Dermis microvascular lymphatic vessel endothelial cell (primary cell): Measurements from ENCODE around the gene FLRT1. TPM values are rescaled to one million over a fixed set of nuclear protein-coding genes. Genes with fewer than 3 reads are reported as not detected.

Source experiments
- DNase-seq, 2 donors: peaks; one replicate each; pipeline versions ENCODE4 v3.0.0 to v3.0.0-alpha.2; 2010; ENCODE audit warnings: low read depth in 2 of 2
- total RNA-seq: library from RNA; depleted of rRNA; stranded (reverse); fragments of >200 nt; gene quantifications from 2 replicates; pipeline ENCODE4 v1.2.1, GENCODE V29; 2014

Gene FLRT1
- total RNA-seq, 1 donor from 2014 or later: not detected

GRCh38 chr11:64023712-64024710 is 11.7 kb upstream of the FLRT1 start:
- no peak for DNase-seq

- peak; percentile 16 to 27 for DNase-seq
Observed at GRCh38 chr11:64025205-64025604, 10.5 kb upstream of the FLRT1 start.

- DNase-seq: no peak
Observed at GRCh38 chr11:64026575-64027205, 9.0 kb upstream of the FLRT1 start.

- no peak for DNase-seq
Observed at GRCh38 chr11:64027651-64028397, 7.9 kb upstream of the FLRT1 start.

GRCh38 chr11:64028398-64029115 is 7.2 kb upstream of the FLRT1 start:
- no peak for DNase-seq

- no peak for DNase-seq
Observed at GRCh38 chr11:64029773-64030172, 6.0 kb upstream of the FLRT1 start.

- no peak for DNase-seq
Observed at GRCh38 chr11:64031001-64031400, 4.7 kb upstream of the FLRT1 start.

GRCh38 chr11:64032050-64032449 is 3.7 kb upstream of the FLRT1 start:
- no peak for DNase-seq

GRCh38 chr11:64034411-64034811 is 1.3 kb upstream of the FLRT1 start:
- no peak for DNase-seq

GRCh38 chr11:64035081-64035524 is 628 bp upstream of the FLRT1 start:
- no peak for DNase-seq

- DNase-seq: peak in 1 of 2 donors; percentile 25
Observed at GRCh38 chr11:64036087-64037026, 626 bp downstream of the FLRT1 start.

GRCh38 chr11:64037027-64037634 is 1.4 kb downstream of the FLRT1 start:
- DNase-seq: no peak

GRCh38 chr11:64038500-64038899 is 2.8 kb downstream of the FLRT1 start:
- no peak for DNase-seq

GRCh38 chr11:64039012-64039665 is 3.4 kb downstream of the FLRT1 start:
- DNase-seq: no peak

GRCh38 chr11:64040684-64041322 is 5.1 kb downstream of the FLRT1 start:
- DNase-seq: no peak

GRCh38 chr11:64041846-64042245 is 6.1 kb downstream of the FLRT1 start:
- DNase-seq: no peak

- DNase-seq: no peak
Observed at GRCh38 chr11:64042301-64042700, 6.6 kb downstream of the FLRT1 start.

- no peak for DNase-seq
Observed at GRCh38 chr11:64043545-64043944, 7.8 kb downstream of the FLRT1 start.
